Activated T-cell treated with anti-CD3 and anti-CD28 coated beads, Interleukin-2, amount 50 U/mL, for 1 hour (primary cell): ENCODE measurements around the gene FIBCD1.

Experiments used
- DNase-seq: peaks from one replicate; pipeline ENCODE4 v3.0.0-alpha.2; 2020

FIBCD1 gene

GRCh38 chr9:130954317-130954716 lies 15.3 kb upstream of the FIBCD1 start:
- no peak for DNase-seq

DNA sequence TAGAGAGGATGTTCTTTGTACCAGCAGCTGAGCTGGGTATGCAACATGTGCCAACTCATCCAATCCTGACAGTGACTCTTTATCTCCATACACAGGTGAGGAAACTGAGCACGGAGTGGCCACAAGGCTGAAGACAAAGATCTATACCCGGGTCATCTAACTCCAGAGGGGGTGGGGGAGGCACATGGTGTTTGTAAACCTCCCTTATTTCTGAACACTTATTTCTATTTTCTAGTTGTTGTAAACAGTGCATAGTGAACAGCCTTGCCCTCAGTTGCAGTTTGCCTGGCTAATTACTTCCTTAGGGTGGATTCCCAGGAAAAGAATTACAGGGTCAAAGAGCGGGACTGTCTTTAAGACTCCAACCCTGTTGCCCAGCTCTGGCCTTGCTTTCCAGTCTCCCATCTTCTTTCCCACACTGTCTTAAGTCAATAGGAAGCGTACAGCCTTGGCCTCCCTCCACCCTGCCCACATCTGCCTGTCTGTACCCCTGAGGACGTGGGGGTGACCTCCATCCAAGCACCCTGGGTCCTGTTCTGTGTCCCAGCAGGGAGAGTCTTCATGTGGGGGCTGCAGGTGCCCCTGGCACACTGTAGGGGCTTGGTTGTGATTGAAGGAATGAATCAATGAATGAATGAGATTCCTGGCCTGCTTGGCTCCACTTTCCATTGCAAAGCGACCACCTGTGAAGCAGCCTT lies 13.2 kb upstream of the FIBCD1 start:
- DNase-seq = no peak

DNA sequence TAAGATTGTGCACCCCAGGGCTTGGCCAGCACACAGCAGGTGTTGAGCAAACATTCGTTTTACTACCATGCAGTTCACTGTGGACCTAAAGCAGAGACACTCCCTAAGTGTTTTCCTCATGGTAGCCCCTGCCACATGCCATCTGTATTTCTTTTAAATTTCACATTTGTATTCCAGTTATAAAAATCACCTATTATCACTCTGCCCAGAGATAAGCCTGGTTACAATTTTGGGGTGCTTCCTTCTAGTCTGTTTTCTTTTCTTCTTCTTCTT lies 10.9 kb upstream of the FIBCD1 start:
- no peak for DNase-seq

DNA sequence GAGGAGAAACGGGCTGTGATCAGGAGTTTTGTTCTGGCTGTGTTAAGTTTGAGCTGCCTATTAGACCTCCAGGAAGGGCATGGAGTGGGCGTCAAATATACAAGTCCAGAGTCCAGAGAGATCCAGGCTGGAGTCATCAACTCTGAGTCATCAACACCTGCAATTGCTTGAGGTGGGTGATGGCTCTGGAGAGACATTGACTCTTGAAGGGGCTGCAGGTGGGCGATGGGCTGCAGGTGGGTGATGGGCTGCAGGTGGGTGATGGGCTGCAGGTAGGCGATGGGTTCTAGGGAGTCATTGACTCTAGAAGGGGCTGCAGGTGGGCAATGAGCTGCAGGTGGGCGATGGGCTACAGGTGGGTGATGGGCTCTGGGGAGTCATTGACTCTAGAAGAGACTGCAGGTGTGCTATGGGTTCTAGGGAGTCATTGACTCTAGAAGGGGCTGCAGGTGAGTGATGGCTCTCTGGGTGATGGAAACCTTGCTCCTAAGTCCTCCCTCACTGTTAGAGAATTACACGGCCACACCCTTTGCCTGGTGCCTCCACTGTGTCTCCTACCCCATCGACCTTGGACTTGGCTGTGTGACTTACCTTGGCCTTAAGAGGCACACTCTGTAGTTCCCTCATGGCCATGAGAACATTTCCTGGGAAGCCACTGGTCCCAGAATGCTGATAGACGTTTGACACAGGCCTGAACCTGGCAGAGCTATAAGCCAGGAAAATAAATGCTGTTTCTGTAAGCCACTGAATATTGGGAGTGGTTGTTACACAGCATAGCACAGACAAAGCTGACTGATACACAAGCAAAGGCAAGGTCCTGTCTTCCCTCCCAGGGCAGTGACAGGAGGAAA lies 10.4 kb upstream of the FIBCD1 start:
- no peak for DNase-seq

DNA sequence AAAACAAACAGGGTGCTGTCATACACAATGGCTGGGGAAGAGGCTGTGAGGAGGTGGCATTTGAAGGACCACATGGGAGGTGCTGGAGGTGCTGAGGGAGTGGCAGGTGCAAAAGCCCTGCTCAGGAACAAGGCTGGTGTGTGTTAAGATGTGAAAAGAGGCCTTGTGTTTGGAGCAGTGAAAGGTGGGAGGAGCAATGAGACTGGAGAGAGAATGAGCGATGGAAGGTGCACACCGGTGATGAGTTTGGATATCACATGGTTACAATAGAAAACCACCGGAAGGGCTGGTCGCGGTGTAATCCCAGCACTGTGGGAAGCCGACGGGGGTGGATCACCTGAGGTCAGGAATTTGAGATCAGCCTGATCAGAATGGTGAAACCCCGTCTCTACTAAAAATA lies 9.2 kb upstream of the FIBCD1 start:
- no peak for DNase-seq

- DNase-seq = no peak
Observed at GRCh38 chr9:130947618-130948140, 8.6 kb upstream of the FIBCD1 start.

- DNase-seq = no peak
Observed at GRCh38 chr9:130946766-130947617, 7.9 kb upstream of the FIBCD1 start.

DNA sequence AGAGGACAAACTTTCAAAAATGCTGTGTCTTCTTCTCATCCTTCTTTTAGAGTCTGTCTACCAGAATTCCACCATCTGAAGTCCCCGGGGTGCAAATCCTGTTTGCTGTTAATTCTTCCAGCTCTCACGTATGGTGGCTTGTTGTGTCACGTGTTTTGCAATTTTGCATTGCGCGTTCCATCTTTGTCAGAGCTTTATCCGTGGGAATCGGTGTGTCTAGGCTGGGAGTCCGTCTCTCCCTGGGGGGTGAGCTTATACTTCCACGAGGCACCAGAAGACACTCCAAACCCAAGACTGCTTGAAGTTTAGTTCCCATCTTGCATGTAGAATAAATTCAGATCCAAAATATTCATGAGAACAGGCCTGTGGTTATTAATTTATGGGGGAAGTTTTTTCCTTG lies 6.1 kb upstream of the FIBCD1 start:
- DNase-seq = no peak

DNA sequence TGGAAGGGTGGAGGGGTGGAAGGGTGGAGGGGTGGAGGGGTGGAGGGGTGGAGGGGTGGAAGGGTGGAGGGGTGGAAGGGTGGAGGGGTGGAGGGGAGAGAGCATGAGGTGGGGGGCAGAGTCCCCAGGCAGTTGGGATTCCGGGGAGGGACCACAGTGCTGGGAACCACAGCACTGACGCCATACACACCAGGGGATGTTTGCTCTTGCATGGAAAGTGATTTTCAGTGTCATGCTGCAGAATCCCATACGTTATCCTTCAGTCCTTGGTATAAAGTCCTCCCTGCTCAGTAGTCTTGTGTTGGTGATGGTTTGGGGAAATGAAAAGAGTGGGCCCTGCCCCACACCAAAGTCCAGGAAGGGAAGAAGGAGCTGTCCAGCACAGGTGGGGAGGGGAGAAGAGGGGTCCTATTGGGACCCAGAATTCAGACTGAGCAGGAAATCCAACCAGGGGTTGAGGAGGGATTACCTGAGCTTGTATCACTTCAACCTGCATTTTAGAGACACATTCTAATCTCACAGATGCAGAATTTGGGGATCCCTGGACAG lies 5.5 kb upstream of the FIBCD1 start:
- DNase-seq = no peak

- DNase-seq = no peak
Observed at GRCh38 chr9:130943777-130944176, 4.7 kb upstream of the FIBCD1 start.

- DNase-seq = no peak
Observed at GRCh38 chr9:130943221-130943620, 4.2 kb upstream of the FIBCD1 start.

GRCh38 chr9:130942679-130943078 lies 3.6 kb upstream of the FIBCD1 start:
- DNase-seq = no peak

- DNase-seq = no peak
Observed at GRCh38 chr9:130942084-130942483, 3.0 kb upstream of the FIBCD1 start.

DNA sequence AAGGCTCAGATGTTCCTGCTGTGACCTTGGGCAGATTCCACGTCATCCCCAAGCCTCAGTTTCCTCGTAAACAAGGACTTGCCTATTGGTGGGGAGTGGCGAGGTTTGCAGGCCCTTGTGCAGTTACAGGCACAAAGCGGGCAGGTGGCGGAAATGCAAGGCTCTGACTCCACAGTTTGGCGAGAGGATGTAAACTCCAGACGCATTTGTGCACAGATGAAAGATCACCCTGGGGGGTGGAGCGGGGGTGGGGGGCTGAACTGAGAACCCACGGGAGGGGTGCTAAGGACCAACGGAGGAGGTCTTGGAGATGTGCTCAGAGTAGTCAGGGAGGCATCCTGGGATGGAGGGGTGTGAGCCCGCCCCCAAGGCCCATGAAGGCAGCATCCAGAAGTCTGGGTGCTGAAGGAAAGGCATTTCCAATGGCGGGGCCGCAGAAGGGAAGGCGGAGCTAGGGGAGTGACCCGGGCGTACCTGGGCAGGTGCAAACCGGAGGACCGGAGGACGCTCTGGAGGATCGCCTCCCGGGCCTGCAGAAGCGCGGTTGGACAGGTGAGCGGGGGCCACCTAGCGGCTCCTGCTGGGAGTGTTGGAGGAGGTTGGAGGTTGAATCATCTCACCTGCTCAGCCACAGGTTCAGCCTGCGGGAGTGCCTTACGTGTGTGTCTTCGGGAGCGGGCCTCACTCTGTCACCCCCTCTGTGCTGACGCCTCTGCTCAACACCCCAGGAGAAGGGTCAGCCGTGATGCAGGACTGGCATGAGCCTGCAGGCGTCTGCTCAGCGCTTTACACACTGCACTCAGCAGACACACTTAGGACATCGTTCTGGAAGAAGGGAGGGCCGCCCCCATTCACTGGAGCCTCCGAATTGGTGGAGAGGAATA lies 1.9 kb upstream of the FIBCD1 start:
- peak; percentile 77 for DNase-seq

- no peak for DNase-seq
Observed at GRCh38 chr9:130940027-130940549, 1.0 kb upstream of the FIBCD1 start.

GRCh38 chr9:130939405-130940026 lies 469 bp upstream of the FIBCD1 start:
- no peak for DNase-seq

DNA sequence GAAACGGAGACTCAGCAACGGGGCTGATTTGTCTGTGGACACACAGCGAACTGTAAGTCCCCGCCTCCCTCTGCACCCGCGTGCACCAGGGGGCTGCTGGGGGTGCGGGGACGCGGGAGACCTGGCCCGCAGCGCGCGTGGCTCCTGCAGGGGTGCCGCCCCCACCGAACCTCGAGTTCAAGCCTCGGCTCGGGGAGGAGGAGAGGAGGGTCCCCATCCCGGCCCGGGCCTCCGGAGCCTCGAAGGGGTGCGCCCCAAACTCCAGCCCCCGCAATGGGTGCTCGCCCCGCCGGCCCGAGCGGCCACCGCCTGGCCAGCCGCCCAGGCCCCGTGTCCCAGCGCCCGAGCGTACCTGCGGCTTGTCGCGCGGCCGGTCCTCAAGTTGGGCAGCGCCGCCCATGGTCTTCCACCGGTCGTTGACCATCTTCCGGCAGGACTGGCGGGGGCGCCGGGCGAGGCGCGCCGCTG lies 829 bp downstream of the FIBCD1 start:
- no peak for DNase-seq

DNA sequence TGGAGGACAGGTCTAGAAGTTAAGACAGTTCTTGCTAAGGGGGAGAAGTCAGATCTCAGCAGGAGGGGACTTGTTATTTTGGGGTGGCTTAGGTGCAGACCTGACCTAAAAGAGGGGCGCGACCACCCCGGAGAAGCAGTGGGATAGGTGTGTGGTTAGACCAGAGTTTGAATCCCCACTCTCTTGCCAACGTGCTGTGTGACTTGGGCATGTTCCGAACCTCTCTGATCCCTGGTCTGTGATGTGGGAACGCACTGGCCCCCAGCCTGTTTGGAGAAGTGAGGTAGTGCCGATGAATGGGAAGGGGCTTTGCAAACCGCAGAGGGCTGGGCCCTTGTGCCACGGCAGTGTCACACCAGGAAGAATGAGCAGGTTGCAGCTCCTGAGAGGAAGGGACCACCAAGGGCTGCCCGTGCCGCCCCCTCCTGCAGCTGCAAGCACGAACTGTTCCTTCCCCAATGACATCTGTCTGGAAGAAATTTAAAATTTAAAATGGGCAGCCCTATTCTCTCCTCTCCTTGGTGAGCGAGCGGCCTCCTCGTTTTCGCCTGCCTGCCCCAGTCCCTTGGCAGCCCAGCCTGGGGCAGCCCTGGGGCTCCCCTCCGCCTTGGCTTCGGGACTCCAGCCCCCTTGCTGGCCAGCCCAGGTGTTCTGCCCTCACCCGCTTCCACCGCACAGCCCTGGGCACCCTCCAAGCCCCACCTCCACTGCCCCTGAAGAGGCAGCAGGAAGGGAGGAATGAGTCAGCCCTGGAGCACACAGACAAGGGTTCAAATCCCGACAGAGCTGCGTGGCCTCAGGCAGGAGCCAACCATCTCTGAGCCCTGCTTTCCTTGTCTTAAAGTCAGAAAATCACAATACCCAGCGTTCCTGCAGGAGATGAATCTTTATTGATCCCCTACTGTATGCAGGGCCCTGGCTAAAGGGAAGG lies 1.6 kb downstream of the FIBCD1 start:
- DNase-seq = no peak

GRCh38 chr9:130936285-130937117 lies 2.5 kb downstream of the FIBCD1 start:
- no peak for DNase-seq
